HG03039 (cell line): ENCODE results near the gene PA2G4.

Source experiments
- ATAC-seq: cut with Tn5 transposase; IDR thresholded peaks from one replicate; pipeline ENCODE4 v1.9.1; 2021; ENCODE audit warnings: mild to moderate bottlenecking, moderate library complexity; ENCODE audit not compliant: unreplicated experiment

PA2G4 gene

GRCh38 chr12:56122637-56123036 is 18.3 kb downstream of the PA2G4 start:
- no peak for ATAC-seq

- no peak for ATAC-seq
These were observed 19.8 kb downstream of the PA2G4 start for GRCh38 chr12:56124133-56124532.

GRCh38 chr12:56126732-56127239 is 22.4 kb downstream of the PA2G4 start:
- ATAC-seq = no peak

GRCh38 chr12:56127485-56127887 is 23.1 kb downstream of the PA2G4 start:
- ATAC-seq = no peak

GRCh38 chr12:56127888-56128669 is 23.7 kb downstream of the PA2G4 start, which contains the start of gene ESYT1:
TSS of gene ESYT1 (plus strand) at chr12:56128267. CDS start at chr12:56128320, 53 bp downstream.
- ATAC-seq = peak; percentile 80

- ATAC-seq = no peak
These were observed 24.4 kb downstream of the PA2G4 start for GRCh38 chr12:56128670-56129205.

GRCh38 chr12:56129206-56129941 is 25.0 kb downstream of the PA2G4 start:
- ATAC-seq = peak; percentile 24

GRCh38 chr12:56129942-56130495 is 25.7 kb downstream of the PA2G4 start:
- ATAC-seq = no peak

GRCh38 chr12:56130876-56131275 is 26.5 kb downstream of the PA2G4 start:
- no peak for ATAC-seq

- ATAC-seq = no peak
These were observed 30.5 kb downstream of the PA2G4 start for GRCh38 chr12:56134897-56135296.

- ATAC-seq = no peak
These were observed 33.7 kb downstream of the PA2G4 start for GRCh38 chr12:56137853-56138571.

GRCh38 chr12:56141946-56142784 is 37.8 kb downstream of the PA2G4 start:
- no peak for ATAC-seq

GRCh38 chr12:56143217-56143616 is 38.9 kb downstream of the PA2G4 start:
- ATAC-seq = no peak

- no peak for ATAC-seq
These were observed 39.5 kb downstream of the PA2G4 start for GRCh38 chr12:56143870-56144269.

GRCh38 chr12:56145217-56145616 is 40.9 kb downstream of the PA2G4 start:
- ATAC-seq = no peak

GRCh38 chr12:56146492-56147460 is 42.4 kb downstream of the PA2G4 start:
- no peak for ATAC-seq

GRCh38 chr12:56150563-56150962 is 46.2 kb downstream of the PA2G4 start:
- no peak for ATAC-seq

- ATAC-seq = no peak
These were observed 47.3 kb downstream of the PA2G4 start for GRCh38 chr12:56151672-56152131.
